ENCODE data around the gene C12orf75. TPM values are rescaled to one million over a fixed set of nuclear protein-coding genes. Genes with fewer than 3 reads are reported as not detected.

C12orf75 gene
- total and polyA plus RNA-seq, 12 donors: 0.76 to 4.9 (median 1.7) TPM

GRCh38 chr12:105369014-105369413 lies 38.5 kb downstream of the C12orf75 start:
- no peak overlapping the region for H3K27ac ChIP-seq
- no peak for DNase-seq
- no peaks in the 10 kb centered on the region for H3K36me3 ChIP-seq
- no peak for TF ChIP-seq CTCF (IDR thresholded peaks at IDR 0.05)
- intact Hi-C loops (cut with DNase I): no loop called here
- no peaks in the 10 kb centered on the region for H3K4me1 ChIP-seq
- ATAC-seq: no peak
- no peak overlapping the region for H3K4me3 ChIP-seq
- 63 to 72% methylated on average over 3 of the region's 3 CpGs for WGBS, 2 donors
- H3K9me3 ChIP-seq: no peaks in the 10 kb centered on the region
- H3K27me3 ChIP-seq: no peaks in the 10 kb centered on the region

DNA sequence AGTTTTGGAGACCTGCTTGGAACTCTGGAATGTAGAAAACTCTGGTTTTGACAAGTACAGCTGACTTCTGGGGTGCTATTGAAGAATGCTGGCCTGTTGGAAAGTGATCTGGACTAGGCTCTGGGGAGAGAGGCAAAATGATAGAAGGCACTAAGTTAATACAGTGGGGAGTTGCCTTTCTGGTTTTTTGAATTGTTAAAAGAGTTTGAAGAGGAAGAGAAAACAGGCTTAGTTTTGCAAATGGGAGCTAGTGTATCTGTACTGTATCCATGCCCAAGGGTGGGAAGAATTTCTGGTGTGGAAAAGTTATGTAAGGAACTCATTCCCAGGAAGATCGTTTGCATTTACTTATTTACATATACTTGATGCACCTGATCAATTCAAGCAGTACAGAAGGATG lies 43.8 kb downstream of the C12orf75 start:
- ATAC-seq: no peak
- Histone ChIP-seq H3K27ac (no peak overlapping the region), H3K27me3 (peaks cover 0 to 7% (median 0%) of the 10 kb centered on the region in 7 donors), H3K4me3 (no peak overlapping the region), H3K9me3 (no peaks in the 10 kb centered on the region), H3K4me1 (no peaks in the 10 kb centered on the region), H3K36me3 (no peaks in the 10 kb centered on the region)
- intact Hi-C loops (cut with DNase I): loop anchor here in 1 of 10 donors (10.0 kb wide), 1 partner anchor 1180 kb away; no protein-coding TSS in a partner anchor
- no peak for TF ChIP-seq CTCF (IDR thresholded peaks at IDR 0.05)
- WGBS, 2 donors: 86 to 95% methylated on average over 1 of the region's 1 CpG
- DNase-seq: no peak

GRCh38 chr12:105377077-105377476 lies 46.6 kb downstream of the C12orf75 start:
- no peak for ATAC-seq
- no peak for DNase-seq
- no peaks in the 10 kb centered on the region for H3K9me3 ChIP-seq
- H3K36me3 ChIP-seq: no peaks in the 10 kb centered on the region
- H3K4me1 ChIP-seq: no peaks in the 10 kb centered on the region
- intact Hi-C loops (cut with DNase I): loop anchor here in 1 of 10 donors (10.0 kb wide), 1 partner anchor 1182 kb away; no protein-coding TSS in a partner anchor
- no peak for TF ChIP-seq CTCF (IDR thresholded peaks at IDR 0.05)
- WGBS, 2 donors: 63 to 74% methylated on average over 4 of the region's 4 CpGs
- peaks cover 0 to 13% (median 5%) of the 10 kb centered on the region in 7 donors for H3K27me3 ChIP-seq
- H3K4me3 ChIP-seq: no peak overlapping the region
- no peak overlapping the region for H3K27ac ChIP-seq

DNA sequence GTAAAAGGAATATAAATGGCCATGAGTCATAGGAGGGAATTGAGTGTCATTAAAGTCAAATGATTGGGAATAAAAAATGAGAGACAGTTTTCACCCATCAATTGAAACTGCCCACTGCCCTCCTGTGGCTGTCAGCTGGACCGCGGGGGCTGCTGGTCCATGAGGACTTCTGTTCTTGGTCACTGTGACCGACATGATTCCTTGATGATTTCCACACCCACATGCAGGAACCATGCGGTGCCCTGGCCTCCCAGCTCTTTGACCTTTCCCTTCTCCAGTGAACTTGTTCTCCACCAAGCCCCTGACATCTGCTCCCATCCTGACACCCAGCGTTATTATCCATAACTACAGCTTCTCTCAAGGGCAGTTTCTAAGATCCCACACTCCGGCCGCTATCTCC lies 48.4 kb downstream of the C12orf75 start:
- H3K9me3 ChIP-seq: no peaks in the 10 kb centered on the region
- H3K36me3 ChIP-seq: no peaks in the 10 kb centered on the region
- peak in 2 of 9 donors; percentile 11 to 13 for TF ChIP-seq CTCF (IDR thresholded peaks at IDR 0.05)
- intact Hi-C loops (cut with DNase I): loop anchor here in 1 of 10 donors (10.0 kb wide), 1 partner anchor 1184 kb away; no protein-coding TSS in a partner anchor
- H3K4me3 ChIP-seq: no peak overlapping the region
- WGBS, 2 donors: 72 to 75% methylated on average over 7 of the region's 7 CpGs
- no peak overlapping the region for H3K27ac ChIP-seq
- no peak for ATAC-seq
- H3K4me1 ChIP-seq: peaks cover 0 to 10% (median 4%) of the 10 kb centered on the region in 9 donors
- peaks cover 0 to 18% (median 5%) of the 10 kb centered on the region in 7 donors for H3K27me3 ChIP-seq
- no peak for DNase-seq

Measured in heart right ventricle (tissue), 16 donors.